HG03196 (cell line): ENCODE data around the gene TMEM9.

Source experiments
- ATAC-seq: cut with Tn5 transposase; IDR thresholded peaks from one replicate; pipeline ENCODE4 v1.9.1; 2021; ENCODE audit not compliant: unreplicated experiment

TMEM9 gene

DNA sequence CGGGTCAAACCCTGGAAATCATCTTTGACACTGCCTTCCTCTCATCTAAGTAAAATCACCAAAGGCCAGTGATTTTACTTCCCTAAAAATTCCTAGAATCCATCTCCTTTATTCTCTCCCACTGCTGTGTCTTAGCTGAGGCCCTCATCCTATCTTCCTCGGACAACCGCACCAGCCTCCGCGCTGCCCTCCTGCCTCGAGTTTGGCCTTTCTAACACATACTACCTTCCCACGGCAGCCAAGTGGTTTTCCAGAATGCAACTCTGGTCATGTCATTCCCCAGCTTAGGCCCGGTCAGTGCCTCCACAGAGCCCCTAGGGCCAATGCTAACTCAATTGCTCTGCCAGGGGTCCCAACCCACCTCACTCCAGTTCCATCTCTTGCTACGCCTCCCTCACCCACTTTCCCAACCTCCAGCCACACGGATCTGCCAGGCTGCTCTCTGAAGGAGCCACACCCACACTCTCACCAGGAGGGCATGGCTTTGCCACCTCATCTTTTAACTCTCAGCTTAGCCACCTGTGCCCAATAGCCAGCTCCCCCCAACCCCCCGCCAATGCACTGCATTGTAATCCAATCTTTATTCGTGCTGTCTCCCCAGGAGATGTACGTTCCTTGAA, 6.8 kb downstream of the TMEM9 start:
- no peak for ATAC-seq

DNA sequence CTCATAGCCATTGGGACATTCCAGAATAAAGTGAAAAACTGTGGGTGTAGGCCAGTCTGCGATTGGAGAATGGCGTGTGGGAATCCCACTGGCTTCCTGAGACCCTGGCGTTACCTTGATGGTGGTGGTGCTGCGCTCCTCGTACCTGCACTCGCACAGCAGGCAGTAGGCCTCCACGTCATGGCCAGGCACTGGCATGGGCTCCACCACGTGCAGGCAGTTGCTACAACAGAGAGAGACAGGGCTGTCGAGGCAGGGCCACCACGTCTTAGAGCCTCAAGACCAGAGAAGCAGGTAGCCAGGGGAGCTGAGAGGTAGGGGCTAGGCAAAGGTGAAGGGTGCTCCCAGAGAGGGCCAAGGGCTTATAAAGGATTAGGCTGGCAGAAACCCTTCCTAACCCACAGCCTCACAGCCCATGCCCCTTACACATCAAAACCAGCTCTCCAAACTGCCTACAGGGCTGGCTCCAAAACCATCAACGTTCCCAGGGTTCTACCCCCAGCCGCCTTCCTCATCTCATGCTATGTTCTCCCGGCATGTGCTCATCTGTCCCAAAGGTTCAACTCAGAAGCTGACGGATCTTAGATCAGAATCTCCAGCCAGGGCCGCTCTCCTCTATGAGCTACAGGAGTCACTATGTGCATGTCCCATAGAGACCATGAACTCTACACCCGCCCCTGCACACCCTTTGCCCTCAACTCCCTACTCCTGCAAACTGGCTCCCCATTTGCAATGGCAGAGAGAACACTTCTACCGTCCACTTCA, 7.5 kb downstream of the TMEM9 start:
- ATAC-seq, result no peak

DNA sequence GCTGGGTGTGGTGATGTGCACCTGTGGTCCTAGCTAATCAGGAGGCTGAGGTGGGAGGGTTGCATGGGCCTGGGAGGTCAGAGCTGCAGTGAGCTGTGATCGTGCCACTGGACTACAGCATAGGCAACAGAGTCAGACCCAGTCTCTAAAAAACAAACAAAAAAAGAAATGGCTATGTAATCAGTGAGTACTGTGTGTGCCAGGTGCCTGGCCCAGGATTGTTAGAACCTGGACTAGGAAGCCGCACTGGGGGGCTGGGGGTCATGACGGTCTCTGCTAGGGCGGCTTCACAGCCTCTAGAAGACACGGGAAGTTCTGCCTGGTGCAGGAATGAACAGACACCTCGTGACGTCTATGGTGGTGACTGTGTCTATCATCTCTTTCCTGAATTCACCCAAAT, 8.5 kb downstream of the TMEM9 start:
- ATAC-seq, result no peak

DNA sequence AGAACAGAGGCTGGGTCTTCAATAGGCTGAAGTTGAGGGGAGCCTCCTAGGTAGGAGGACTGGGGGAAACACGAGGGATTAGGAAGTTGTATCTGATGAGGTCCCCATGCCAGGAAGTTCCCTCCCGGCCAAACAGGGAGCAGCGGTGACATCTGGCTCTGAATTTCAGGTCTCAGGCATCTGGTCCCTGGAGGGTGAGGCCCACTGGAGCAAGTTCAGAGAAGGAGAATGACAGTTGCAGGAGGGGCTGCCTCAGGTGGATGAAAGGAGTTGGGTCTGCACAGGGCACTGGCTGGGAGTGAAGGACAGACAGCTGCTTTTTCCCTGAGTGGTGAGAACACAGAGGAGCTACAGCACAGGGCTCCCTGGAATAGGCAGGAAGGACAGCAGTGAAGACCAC, 9.1 kb downstream of the TMEM9 start:
- ATAC-seq, result no peak

DNA sequence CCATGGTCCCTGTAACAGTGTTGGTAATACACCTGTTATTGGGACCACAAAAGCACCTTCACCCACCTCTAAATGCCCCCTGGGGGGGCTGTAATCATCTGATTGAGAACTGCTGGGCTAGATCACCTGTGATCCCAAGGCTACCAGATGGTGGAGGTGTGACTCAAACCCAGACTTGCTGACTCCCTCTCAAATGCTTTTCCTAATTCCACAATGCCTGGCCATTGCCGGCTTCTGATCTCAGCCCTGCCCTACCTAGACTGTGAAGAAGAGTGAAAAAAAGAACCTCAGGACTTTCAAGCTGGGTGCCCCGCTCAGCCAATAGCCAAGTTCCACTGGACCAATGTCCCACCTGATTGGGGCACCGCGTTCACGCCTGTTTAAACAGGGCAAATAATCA, 9.6 kb downstream of the TMEM9 start:
- ATAC-seq, result no peak

DNA sequence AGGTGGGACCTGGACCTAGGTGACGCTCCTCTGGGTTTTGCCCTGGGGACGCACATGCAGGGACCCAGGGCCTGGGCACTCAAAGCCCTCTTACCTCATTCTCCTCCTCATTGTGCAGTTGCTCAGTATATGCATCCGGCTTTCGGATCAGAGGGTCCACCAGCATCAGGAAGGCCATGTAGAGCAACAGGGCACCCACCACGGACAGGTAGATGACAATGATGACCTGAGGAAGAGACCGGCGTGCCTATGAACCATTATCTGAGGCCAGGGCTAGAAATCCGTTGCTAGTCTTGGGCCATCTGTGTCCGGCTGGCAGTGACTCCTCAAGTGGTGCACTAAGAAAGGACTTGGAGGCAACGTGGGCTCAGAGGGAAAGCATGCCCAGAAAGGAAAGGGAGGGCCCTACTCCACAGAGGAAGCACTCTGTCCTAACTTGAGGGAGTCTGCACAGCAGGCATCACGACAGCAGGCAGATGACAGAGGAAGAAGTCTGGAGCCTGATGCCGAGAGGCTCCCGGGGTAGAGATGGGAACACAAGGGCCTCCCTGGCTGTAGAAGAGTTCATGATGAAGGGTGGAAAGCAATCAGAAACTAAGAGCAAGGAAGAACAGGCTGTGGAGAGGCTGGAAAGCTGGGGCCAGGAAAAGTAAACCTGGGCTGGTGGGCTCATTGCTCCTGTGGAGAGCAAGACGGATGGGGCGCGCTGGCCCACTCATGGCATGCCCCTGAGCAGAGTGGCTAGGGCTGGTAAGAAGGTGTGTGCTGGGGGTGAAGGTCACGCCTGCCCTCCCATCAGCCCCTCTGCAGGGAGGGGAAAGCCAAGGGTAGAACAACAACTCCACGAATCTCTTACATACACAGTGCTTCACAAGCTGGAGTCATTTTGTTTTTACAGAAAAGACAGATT, 10.3 kb downstream of the TMEM9 start:
- no peak for ATAC-seq

DNA sequence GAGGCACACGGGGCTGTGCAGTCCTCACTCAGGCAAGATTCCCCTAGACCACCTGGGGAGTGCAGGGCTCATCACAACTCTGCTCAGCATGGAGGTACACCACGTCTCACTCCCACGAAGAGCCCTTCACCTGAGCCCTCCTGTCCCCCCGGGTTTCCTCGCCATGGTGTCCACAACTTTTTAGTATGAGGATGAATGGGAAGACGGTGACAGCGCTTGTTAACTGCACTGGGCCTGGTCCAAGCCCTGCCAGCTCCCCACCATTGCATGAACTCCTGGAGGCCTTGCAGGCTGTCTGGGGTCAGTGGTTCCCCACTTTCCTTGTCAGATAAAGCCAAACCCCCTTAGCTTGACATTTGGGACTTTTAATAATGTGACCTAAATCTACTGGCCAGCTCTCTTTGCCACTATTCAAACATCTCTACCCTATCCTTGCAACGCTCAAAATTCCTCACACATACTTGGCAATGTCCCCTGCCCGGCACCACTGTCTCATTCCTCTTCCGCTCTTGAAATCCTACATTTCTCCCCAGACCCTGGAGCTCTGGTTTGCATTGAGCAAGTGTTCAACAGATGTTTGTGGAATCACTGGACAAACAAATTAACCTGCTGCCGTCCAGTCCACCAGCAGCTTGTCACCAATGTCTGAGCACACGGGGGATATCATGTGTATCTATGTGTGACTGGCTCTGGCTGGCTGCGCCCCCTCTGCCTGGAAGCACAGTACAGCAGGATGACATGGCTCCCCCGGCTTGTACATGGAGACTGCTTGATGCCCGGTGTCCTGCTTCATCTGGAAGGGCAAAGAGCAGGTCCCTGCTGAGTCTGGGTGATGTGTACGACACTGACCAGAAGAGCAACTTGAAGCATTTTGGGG, 11.2 kb downstream of the TMEM9 start:
- no peak for ATAC-seq

DNA sequence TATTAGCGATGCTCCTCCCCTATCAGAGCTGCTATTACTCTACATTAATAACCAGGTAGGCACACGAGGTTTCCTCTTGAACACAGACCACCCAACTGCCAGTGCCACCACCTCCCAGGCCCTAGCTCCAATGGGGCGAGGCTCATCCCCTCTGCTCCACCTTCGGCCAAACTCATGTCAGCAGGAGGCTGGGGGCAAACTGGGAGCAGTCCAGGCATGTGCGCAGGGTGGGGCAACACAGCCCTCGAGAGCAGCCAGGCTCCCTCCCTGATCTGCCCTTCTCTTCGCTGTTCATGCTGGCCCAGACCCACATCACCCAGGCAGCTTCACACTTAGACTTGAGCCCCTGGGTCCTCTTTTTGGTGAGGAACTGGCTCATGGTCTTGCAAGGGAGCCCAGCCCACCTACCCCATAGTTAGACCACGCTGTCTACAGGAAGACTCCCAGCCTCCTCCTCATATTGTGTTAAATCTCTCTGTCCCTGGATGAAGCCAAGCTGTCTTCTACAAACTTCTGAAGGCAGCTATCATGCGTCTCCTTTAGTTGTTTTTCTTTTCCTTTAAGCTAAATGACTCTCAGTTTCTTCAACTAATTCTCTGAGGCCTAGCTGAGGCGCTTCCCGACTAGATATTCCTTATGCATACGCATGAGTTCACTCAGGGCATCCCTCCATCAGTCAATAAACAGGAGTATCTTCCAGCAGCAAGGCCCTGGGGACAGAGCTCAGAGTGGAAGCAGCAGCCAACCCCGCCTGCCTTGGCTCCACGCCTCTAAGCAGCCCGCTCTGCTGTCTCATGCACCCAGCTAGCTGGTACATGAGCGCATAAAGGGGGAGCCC, 12.0 kb downstream of the TMEM9 start:
- no peak for ATAC-seq

DNA sequence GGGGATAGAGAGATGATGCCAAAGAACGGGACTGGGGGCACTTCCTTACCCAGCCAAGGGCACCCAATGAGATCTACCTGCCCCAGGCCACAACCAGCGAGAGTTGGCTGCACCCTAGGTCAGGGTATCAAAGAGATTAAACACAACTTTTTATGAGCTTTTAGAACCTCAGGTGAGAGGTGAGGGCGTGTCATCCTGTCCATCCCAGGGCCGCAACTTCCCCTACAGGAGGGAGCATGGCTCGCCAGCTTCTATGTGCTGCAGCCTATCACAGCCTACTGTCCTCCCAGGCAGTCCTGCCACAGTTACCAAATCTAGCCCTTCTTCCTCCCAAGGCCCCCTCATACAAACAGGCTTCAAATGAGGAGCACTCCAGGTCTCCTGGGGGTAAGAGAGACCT, 12.9 kb downstream of the TMEM9 start:
- ATAC-seq, result no peak

DNA sequence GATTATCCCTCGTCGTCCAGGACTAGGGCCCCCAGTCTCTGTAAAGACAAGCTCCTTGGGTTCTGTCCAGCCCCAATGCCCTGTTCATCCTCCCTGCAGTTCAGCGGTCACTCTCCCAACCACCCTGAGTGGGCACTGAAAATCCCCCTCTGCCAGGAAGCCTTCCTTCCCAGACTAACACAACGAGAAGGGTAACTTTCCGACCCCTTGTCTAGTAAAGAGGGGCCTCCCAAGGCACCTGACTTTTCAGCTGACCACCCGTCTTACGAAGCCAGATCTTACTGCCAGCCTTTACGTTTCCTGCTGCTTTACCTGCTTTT, 13.4 kb downstream of the TMEM9 start:
- ATAC-seq, result no peak

DNA sequence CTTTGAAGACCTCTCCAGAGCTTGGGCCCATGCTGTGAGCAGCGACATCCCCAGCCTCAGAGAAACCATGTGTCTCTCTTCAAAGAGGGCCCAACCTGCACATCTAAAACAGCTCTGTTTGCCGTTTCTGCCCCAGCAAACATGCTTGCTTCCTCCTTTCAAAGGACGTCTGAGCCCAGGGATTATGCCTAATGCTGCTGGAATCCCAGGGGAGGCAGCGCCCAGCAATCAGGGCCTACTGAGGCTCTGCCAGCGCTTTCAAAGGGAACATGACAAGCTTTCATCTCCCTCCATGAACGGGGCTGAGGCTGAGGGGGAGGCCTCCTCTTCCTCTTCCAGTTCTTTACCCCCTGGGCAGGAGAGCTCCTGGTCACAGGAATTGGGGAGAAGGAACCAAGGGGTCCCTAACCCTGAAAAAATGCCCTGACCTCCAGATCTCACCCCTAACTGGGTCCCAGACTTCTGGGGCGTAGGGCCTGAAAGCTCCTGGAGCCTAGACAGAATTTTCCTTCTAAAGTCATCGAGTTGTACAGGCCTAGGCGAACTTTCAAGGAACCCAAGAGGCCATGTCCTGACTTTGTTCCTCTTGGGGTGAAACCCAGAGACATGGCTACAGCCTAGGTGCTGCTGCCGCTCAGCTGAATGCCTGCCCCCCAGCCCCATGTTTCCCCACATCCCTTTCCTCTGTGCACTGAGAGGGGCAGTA, 13.9 kb downstream of the TMEM9 start:
- ATAC-seq, result no peak

DNA sequence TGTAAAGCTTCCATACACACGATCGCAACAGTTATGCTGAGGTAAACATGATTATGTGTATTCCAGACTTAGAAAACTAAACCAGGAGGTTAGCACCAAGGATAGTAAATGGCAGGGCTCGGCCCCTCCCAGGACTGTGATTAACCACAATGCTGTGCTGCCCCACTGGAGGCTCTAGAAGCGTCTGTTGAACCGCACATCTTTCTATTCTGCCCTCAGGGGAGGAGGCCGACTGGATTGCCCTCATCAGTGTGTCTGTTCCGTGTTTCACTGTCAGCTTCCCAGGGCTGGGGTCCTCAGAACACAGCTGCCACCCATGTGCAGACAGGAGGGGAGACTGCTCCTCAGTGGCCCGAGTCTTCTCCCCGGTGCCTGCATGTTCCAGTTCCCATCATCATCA, 14.5 kb downstream of the TMEM9 start:
- no peak for ATAC-seq

DNA sequence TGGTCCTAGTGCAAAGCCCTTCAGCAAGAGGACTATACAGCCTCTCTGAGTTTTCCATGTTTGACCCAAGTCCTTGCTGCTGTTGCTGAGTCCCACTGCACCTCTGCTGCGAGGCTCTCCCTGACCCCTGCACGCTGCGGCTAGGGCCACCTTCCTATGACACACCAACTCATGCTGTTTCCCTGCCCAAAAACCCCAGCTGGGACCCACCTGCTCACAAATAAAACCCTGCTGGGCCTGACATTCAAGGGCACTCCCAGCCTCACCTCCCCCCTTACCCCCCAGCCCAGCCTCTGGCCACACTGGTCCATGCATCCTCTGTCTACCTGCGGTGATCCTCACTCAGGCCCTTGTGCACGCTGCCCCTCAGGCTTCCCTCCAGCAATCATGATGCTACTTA, 15.0 kb downstream of the TMEM9 start:
- no peak for ATAC-seq

DNA sequence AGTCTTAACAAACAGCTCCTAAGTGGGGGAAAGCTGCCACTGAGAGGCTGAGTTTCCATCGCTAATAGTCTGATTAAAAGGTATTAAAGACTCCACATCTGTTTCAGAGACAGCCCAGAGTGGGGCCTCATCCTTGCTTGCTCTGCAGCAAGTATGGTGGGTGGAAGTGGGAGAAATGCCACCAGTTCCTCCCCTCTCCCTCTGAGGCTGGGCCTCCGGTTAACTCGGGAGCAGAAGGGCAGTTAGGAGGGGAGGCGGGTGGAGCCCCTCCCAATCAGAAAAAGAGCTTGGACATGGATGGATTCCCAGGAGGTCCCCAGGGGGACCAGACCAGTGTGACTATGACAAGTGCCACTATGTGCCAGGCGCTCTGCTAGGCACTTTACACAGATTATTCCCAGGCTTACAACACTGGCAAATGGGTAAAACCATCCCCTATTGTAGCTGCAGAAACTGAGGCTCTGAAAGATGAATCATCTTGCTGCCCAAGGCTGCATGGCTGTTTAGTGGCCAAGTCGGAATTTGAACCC, 15.9 kb downstream of the TMEM9 start:
- no peak for ATAC-seq

DNA sequence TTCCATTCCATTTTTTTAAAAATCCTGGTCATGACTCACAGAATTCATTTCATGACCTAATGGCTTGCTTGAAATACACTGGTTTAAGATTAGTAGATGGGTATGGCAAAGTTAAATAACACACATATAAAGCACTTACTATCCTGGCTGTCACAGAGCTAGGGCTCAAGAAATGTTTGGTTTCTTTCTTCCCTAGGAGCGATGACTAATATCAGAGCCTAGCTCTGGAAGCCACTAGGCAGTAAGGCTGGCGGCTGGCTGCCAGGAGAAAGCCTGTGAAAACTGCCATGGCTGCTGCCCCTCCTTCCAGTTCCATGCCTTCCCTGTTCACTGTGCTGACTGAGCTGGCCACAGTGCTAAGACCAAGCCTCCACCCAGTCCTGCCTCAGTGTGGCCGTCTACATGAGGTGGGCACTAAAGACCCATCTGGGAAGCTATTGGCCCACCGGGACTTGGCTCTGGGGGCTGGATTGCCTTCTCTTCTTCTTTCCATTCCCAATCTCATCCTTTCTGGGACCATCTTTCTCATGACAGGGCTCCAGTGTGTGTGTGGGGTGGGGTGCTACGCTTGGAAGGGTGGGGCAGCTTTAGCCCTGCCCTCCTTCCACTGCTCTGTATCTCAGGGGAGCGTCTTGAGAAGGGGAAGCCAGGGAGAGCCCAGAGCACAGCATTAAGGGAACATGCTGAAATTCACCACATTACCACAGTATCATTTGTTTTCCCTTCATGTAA, 16.5 kb downstream of the TMEM9 start:
- ATAC-seq, result no peak

DNA sequence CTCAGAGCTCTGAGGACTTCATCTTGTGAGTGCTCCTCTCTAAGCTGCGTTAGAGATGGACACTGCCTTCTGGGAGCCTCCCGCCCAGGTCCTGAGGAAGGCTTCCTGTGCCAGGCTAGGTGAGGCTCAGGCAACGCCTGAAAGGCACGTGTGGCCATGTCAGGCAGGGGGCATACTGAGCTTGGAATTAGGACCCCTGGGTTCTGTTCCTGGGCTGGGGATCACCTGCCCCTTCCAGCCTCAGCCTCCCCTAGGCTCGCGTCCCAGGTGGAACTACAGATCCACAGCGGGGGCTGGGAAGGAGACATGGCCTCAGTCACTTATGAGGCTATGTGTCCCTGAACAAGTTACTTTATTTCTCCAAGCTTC, 17.3 kb downstream of the TMEM9 start:
- no peak for ATAC-seq

DNA sequence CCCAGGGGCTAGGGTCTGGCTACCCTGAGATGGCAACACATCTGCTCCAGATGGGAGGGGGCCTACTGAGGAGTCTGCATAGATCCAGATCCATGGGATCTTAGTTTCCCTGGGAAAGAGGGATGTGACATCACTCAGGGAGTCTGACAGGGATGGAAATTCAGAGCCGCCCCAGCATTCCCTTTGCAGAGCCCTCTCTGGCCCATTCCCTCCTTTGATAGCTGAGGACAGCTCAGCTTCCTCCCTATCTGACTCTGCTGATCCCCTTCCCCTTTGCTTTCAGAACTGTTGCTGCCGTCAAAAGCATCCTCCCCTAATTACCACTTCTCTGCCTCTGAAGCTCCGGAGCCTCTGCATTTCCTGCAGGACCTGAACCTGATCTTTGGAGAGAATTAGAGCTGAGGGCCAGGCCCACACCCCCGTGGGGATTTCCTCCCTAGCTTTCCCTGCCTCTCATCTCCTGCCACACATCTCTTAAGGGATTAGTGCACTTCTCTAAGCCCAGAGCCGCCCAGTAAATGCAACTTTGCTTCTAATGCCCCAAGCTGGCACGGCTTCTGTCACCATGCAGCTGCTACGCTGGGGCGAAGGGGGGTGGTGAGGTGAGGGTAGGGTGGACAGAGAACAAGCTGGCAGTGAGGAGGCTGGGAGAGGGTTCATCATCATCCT, 17.8 kb downstream of the TMEM9 start:
- ATAC-seq, result no peak

DNA sequence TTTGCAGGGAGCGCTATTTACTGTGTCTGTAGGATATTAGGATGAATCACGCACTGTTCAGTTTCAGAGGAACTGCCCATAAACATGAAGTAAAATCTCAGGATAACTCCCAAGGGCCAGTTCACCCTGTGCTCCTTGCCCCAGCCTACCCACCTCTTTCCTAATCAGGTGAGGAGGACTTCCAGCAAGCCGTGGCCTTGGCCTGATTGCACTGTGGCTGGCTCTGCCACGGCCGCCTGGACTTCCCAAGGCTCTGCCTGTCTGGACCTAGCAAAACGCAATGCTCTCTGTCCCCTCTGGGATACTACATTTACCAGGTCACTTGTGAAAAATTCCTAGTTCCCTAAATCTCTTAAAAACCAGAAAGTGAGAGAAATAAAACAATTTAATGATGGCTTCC, 19.9 kb downstream of the TMEM9 start:
- ATAC-seq, result no peak
